ENCODE results near the gene PRIM1.
A peak's percentile ranks its signal among the peaks of the same experiment; 100 is the strongest.

The PRIM1 gene

DNA sequence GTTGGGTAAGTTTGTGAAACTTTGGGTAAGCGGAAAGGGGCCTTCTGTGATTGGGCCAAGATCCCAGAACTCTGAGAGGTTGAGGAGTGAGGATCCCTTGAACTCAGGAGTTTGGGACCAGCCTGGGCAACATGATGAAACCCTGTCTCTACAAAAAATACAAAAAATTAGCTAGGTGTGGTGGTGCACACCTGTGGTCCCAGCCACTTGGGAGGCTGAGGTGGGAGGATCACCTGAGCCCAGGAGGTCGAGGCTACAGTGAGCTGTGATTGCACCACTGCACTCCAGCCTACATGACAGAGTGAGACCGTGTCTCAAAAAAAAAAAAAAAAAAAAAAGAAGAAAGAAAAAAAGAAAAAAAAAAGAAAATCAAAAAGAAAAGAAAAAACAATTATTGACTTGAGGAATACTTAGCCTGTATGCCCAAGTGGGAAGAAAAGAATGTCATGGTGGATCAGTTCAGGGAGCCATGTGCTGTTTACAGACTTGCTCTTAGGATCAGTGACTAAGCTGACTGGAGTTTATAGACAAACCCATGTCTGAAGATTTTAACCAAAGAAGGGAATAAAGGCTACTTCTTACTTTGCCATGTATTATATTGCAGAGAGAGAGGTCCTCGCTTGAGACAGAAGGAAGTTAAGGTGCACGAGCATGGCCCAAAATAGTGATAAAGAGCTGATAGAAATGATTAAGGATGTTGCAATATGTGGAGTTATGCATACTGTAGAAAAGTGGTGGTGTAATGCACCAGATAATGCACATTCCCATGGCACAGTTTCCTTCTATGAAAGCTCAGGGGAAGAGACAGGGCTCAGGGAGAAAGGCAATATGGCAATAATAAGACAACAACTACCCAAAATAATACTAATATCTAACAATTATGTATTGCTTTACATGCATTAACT, 11.9 kb upstream of the PRIM1 start:
- TF ChIP-seq ZNF658 (tag by site-specific recombination; IDR thresholded peaks at IDR 0.05) (no peak), ZNF311 (tag by site-specific recombination; IDR thresholded peaks at IDR 0.05; ENCODE audit: borderline replicate concordance) (no peak), ZNF184 (tag by site-specific recombination; IDR thresholded peaks at IDR 0.05) (no peak), ZNF398 (tag by site-specific recombination; IDR thresholded peaks at IDR 0.05) (no peak), ZNF692 (tag by site-specific recombination; IDR thresholded peaks at IDR 0.05) (no peak), ZNF514 (tag by site-specific recombination; IDR thresholded peaks at IDR 0.05) (no peak), ZNF132 (tag by site-specific recombination; IDR thresholded peaks at IDR 0.05; ENCODE audit: borderline replicate concordance) (no peak), ZNF239 (tag by site-specific recombination; IDR thresholded peaks at IDR 0.05) (no peak), ZNF623 (tag by site-specific recombination; IDR thresholded peaks at IDR 0.05) (no peak), ZNF529 (tag by site-specific recombination; IDR thresholded peaks at IDR 0.05; ENCODE audit: insufficient replicate concordance) (no peak), ZNF404 (tag by site-specific recombination; IDR thresholded peaks at IDR 0.05) (no peak), ZNF549 (tag by site-specific recombination; IDR thresholded peaks at IDR 0.05) (no peak), ZNF510 (tag by site-specific recombination; IDR thresholded peaks at IDR 0.05; ENCODE audit: insufficient replicate concordance) (no peak)
- TF ChIP-seq, protein P1, sequence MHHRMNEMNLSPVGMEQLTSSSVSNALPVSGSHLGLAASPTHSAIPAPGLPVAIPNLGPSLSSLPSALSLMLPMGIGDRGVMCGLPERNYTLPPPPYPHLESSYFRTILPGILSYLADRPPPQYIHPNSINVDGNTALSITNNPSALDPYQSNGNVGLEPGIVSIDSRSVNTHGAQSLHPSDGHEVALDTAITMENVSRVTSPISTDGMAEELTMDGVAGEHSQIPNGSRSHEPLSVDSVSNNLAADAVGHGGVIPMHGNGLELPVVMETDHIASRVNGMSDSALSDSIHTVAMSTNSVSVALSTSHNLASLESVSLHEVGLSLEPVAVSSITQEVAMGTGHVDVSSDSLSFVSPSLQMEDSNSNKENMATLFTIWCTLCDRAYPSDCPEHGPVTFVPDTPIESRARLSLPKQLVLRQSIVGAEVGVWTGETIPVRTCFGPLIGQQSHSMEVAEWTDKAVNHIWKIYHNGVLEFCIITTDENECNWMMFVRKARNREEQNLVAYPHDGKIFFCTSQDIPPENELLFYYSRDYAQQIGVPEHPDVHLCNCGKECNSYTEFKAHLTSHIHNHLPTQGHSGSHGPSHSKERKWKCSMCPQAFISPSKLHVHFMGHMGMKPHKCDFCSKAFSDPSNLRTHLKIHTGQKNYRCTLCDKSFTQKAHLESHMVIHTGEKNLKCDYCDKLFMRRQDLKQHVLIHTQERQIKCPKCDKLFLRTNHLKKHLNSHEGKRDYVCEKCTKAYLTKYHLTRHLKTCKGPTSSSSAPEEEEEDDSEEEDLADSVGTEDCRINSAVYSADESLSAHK (tag by site-specific recombination; IDR thresholded peaks at IDR 0.05): no peak
- CTCF ChIA-PET: interaction anchor here (0.5 to 2.7 kb wide), 13 partner anchors 13 to 348 kb away, joined by 3 to 24 read pairs (median 4); no protein-coding TSS in a partner anchor
- H3K4me3 ChIP-seq (ENCODE audit: low read depth, low read length): no peak overlapping the region
- POLR2A ChIA-PET: interaction anchor here (0.7 to 0.8 kb wide), 2 partner anchors 12 to 39 kb away, joined by 3 to 4 read pairs; partner anchors contain the start of gene PRIM1
- H3K27ac ChIP-seq (ENCODE audit: extremely low read depth, low read depth, low read length): no peak overlapping the region
- H3K36me3 ChIP-seq (ENCODE audit: control insufficient read depth in 2 of 2, insufficient read depth in 1 of 2, low read length in 2 of 2): no peaks in the 10 kb centered on the region
- H3K9me3 ChIP-seq (ENCODE audit: control insufficient read depth, insufficient read depth, low read depth, low read length): no peaks in the 10 kb centered on the region
- H3K4me1 ChIP-seq (ENCODE audit: control insufficient read depth, insufficient read depth, low read length): no peaks in the 10 kb centered on the region

DNA sequence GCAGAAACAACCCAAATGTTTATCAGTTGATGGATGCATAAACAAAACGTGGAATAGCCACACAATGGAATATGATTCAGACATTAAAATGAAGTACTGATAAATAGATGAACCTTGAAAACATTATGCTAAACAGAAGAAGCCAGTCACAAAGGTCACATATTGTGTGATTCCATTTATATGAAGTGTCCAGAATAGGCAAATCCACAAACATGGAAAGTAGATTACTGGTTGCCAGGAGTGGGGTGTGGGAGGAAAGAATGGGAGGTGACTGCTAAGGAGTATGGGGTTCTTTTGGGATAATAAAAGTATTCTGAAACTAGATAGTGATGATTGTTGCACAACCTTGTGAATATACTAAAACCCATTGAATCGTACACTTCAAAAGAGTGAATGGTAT, 9.7 kb upstream of the PRIM1 start:
- H3K27ac ChIP-seq (ENCODE audit: extremely low read depth, low read depth, low read length): no peak overlapping the region
- no peak overlapping the region for H3K4me3 ChIP-seq (ENCODE audit: low read depth, low read length)
- ChIA-PET POLR2A (interaction anchor here (0.6 kb wide), 1 partner anchor 350 kb away, joined by 6 read pairs; no protein-coding TSS in a partner anchor), CTCF (interaction anchor here (0.5 to 2.7 kb wide), 6 partner anchors 16 to 307 kb away, joined by 3 to 24 read pairs (median 5); no protein-coding TSS in a partner anchor)
- H3K9me3 ChIP-seq (ENCODE audit: control insufficient read depth, insufficient read depth, low read depth, low read length): no peaks in the 10 kb centered on the region
- H3K4me1 ChIP-seq (ENCODE audit: control insufficient read depth, insufficient read depth, low read length): no peaks in the 10 kb centered on the region
- no peaks in the 10 kb centered on the region for H3K36me3 ChIP-seq (ENCODE audit: control insufficient read depth in 2 of 2, insufficient read depth in 1 of 2, low read length in 2 of 2)
- 0 out of 2 replicates have a peak, but pooled peaks have one; percentile 14 for TF ChIP-seq ZBTB17 (tag by site-specific recombination; IDR thresholded peaks at IDR 0.05)
- TF ChIP-seq ZNF654 (tag by site-specific recombination; IDR thresholded peaks at IDR 0.05; ENCODE audit: low read depth): no peak
- no peak for TF ChIP-seq ZNF670 (tag by site-specific recombination; IDR thresholded peaks at IDR 0.05; ENCODE audit: low read depth)
- no peak for TF ChIP-seq ZNF837 (tag by site-specific recombination; IDR thresholded peaks at IDR 0.05)
- no peak for TF ChIP-seq ZNF423 (tag by site-specific recombination; IDR thresholded peaks at IDR 0.05)
